ENCODE results near the gene BROX.
"Not testable (repeated sequence)": the region's sequence is repeated elsewhere in the genome, so short reads cannot be mapped to it uniquely, and the experiment has no call there.

Gene BROX

DNA sequence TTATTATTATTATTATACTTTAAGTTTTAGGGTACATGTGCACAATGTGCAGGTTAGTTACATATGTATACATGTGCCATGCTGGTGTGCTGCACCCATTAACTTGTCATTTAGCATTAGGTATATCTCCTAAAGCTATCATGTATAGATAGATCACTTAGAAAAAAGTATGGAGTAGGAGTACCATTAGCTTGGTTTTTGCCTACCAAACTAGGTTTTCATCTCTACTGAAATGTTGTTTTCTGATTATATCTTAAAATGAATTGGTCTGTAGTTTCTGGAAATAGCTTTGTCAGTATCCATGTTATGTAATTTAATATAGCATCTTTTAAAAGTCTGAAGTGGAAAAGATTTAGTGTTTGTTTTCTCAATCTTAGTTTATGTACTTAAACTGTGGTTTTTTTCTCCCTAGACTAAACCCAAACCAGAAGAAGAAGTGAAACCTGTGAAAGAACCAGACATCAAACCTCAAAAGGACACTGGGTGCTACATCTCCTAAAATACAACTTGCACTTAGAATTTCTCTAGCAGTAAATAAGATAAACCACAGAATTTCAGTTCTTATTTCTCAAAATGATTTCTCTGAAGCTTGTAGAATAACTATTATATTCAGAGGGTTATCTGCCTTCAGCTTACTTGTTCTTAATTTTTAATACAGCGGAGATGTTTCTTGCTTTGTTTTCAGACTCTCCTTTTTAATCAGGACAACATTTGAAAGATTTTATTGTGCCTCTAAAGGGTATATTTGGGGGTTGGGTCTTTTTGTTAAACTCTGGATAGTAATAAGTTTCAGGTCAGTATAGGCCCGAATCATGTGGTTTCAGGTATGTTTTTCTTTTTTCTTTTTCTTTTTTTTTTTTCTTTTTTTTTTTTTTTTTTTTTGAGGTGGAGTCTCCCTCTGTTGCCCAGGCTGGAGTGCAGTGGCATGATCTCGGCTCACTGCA is 20.1 kb downstream of the BROX start:
- no peak for DNase-seq (ENCODE audit: low read depth)

DNA sequence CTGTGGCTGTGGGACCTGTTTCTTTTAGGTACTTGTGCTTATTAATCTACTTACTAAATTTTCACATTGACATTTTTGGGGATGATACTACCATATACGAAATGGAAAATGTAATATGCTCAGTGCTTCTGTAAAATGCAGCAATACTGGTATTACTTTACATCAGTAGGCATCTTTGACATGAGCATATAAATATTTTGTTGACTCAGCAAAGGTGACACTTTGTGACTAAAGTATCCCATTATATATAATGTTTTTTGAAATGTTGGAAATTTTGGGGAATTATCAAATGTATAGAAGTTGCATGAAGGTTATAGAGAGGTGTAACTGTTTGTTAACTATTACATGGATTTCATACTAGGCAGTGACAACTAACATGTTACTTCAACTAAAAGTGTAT is 22.4 kb downstream of the BROX start:
- DNase-seq (ENCODE audit: low read depth) = no peak

DNA sequence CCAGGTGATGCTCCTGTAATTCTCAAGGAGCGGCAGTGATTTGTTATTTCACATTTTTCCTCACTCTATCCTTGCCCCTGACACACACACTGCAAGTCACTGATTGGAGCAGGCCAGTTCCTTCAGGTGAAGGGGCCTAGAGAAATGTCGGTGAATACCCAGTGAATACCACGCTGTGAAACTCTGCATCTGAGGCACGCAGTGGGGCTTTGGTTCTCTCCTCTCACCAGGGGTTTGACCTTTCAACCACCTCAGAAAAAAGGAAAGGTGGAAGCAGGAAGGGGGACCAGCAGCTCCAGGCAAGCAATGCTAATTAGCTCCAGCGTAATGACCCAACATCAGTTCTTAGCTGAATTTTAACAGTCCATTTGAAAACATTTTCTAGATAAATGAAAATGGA is 24.1 kb downstream of the BROX start:
- DNase-seq (ENCODE audit: low read depth) = no peak

- DNase-seq (ENCODE audit: low read depth) = no peak
Measured at GRCh38 chr1:222736972-222737371, 24.6 kb downstream of the BROX start, which contains the start of gene FAM177B. TSS of gene FAM177B (plus strand) at chr1:222737202. CDS start at chr1:222746546, 9,344 bp downstream.

DNA sequence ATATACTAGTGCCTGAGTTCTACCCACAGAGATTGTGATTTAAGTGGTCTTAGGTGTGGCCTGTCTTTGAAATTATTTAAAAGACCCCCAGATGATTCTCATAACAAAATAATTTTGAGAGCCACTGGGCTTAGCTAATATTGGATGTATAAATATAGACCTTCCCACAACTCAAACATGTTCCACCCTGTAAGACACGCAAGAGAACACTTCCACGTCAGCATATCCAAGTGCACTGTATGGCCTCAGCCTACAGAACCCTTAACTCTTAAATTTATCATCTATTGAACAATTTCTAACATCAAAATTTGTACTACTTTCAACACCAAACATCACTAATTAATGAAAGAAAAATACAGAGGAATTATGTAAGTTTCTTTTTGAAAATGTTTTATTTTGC is 27.1 kb downstream of the BROX start:
- no peak for DNase-seq (ENCODE audit: low read depth)

DNA sequence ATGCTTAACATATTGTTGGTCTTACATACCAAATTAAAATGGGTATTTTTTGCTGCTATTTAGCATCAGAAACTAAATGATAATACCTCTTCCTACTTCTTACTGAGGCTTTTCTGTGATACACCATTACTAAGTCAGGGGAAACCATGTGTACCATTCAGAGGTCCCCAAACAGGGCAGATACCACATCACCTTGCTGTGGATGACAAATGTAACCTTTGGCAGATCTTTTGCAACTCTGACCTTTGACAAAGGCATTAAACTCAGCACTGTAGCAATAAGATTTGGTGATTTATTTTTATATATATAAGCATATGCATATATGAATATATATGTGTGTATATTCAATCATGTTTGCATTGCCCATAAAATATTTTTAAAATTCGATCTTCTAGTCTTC is 27.6 kb downstream of the BROX start:
- no peak for DNase-seq (ENCODE audit: low read depth)

GRCh38 chr1:222741630-222742457 is 29.5 kb downstream of the BROX start:
- not testable (repeated sequence) for DNase-seq (ENCODE audit: low read depth)

DNA sequence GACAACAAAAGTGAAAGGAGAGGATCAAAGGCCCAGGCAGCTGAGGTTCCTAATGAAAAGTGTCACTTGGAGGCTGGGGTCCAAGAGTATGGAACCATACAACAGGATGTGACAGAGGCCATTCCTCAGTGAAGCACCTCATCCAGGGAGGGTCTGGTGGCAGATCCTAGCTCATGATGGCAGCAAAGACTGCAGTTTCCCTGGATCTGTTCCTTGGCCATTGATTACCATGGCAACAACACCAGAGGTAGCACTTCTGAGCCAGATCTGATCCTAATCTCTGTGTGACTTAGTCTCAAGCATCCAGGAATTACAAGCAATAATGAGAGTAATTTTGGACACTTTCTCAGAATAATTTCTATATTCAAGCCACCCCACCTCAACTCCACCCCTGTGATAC is 37.6 kb downstream of the BROX start:
- DNase-seq (ENCODE audit: low read depth) = no peak

DNA sequence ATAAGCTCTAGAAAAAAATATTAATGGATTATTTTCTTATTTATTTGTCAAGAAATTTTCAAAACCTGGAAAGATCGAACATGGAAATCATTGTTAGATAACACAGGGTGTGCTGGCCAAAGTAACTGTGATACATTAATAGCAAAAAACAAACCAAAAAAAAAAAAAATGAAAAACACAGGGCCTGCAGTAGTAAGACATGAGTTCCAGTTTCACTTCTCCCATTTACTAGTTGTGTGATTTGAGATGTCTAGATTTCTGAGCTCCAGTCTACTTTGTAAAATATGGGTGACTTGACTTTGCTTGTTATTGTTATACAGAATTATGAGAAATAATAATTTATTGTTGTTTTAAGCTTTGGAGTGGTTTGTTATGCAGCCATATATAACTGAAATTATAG is 38.3 kb downstream of the BROX start:
- DNase-seq (ENCODE audit: low read depth) = no peak

GRCh38 chr1:222751255-222751654 is 38.9 kb downstream of the BROX start:
- no peak for DNase-seq (ENCODE audit: low read depth)

DNA sequence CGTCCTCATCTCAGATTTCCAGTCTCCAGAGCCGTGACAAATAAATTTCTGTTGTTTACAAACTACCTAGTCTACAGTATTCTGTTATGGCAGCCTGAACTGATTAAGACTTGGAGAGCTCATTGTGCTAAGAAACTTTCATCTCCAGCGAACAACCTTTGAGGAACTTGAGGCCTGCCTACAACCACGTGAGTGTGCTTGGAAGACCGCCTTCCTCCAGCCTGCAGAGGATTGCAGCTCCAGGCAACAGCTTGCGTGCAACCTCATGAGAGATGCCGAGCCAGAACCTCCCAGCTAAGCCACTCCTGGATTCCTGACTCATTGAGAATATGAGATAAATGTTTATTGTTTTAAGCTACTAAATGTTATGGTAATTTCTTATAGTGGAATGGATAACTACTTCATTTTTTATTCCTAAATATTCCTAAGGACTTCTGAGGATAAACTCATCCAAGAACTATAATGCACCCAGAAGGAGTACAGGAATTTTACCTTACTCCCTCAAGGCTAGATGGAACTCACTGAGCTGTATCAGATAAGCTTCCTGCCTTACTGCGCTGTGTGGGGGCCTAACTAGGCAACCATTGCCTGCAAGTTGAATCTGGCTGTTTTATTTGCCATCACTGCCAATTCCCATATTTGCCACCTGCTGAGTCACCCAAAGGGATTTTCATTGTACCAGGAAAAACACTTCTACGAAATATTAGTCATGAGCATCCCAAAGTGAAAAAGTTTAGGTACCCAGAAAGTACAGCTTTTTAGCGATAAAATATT is 42.2 kb downstream of the BROX start:
- no peak for DNase-seq (ENCODE audit: low read depth)

DNA sequence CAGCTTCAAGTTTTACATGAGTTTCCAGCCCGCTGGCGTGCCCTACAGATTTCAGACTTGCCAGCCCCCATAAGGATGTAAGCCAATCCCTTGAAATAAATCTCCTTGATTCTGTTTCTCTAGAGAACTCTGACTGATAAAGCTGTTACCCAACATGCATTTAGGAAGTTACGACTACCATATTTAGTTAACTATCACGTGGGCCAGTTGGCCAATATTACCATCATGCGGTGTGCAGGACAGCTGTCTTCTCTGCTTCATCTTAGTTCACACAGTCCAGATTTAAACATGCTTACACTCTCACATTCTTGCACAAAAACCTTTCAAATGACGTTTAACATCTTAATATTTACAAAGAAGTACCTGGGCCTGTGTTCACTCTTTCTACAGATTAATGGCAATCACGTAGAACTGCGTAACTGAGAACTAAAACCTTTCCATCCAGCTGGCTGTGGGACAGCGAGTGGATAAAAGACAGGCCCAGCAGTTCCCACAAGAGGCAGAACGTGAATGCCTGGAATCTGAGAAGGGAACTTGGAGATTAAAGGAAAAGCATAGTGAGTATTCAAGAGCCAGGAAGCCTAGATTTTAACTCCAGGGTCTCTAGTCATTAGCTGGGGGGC is 45.4 kb downstream of the BROX start:
- DNase-seq (ENCODE audit: low read depth) = no peak

- no peak for DNase-seq (ENCODE audit: low read depth)
Measured at GRCh38 chr1:222759451-222760035, 47.2 kb downstream of the BROX start.

- DNase-seq (ENCODE audit: low read depth) = no peak
Measured at GRCh38 chr1:222761083-222761482, 48.7 kb downstream of the BROX start.

DNA sequence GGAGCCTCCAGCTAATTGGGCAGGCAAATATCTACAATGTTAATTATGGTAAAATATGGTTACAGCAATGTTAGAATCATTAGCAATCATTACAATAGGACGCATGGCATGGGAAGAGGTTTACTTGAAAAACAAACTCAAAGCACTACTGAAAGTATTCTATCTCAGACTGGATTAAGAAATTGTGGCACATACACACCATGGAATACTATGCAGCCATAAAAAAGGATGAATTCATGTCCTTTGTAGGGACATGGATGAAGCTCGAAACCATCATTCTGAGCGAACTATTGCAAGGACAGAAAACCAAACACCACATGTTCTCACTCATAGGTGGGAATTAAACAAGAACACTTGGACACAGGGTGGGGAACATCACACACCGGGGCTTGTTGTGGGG is 49.8 kb downstream of the BROX start:
- DNase-seq (ENCODE audit: low read depth) = not testable (repeated sequence)

- no peak for DNase-seq (ENCODE audit: low read depth)
Measured at GRCh38 chr1:222767152-222767571, 54.8 kb downstream of the BROX start.

- no peak for DNase-seq (ENCODE audit: low read depth)
Measured at GRCh38 chr1:222768592-222768991, 56.2 kb downstream of the BROX start.

DNA sequence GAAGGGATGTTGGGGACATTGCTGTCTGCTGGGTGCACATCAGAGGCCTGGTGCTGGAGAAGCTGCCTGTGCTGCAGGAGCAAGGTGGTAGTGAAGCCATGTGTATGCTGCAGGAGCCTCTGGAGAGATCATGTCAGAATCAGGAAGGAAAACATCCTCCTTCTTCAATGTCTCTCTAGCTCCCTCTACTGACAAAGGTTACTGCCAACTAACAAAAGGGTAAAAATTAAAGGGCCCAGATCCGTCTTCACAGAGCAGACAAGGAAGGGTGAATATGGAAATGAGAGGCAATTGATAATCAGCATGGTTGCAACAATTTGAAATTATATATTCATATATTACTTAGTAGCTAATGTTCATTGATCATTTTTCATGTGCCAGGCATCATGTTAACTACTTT is 56.8 kb downstream of the BROX start:
- DNase-seq (ENCODE audit: low read depth) = no peak

DNA sequence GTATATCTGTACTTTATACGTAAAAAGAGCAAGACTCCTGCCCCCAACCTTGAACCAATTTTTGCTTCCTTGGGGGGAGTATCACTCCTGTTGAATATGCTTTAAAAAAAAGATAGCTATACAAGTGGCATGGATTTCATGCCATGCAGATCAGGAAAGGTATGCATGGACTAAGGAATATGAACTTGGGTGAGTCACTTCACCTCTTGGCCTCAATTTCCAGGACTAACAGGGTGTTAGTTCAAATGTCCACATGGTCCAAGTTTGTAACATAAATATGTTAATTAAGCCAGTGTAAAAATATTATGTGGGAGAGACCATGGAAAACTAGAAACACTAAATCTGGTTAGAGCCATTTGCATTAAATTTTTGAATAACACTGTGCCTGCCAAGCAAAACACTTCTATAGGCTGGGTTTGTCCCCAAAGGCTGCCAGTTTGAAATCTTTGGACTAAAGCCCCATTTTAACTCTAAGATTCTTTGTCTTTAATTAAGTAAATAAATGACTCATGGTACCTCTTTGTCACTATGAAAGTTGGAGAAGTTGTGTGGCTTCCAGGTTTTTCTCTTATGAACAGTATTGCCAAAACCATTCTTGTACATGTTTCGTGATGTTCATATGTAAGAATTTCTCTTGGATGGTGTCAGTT is 57.7 kb downstream of the BROX start:
- DNase-seq (ENCODE audit: low read depth) = no peak

DNA sequence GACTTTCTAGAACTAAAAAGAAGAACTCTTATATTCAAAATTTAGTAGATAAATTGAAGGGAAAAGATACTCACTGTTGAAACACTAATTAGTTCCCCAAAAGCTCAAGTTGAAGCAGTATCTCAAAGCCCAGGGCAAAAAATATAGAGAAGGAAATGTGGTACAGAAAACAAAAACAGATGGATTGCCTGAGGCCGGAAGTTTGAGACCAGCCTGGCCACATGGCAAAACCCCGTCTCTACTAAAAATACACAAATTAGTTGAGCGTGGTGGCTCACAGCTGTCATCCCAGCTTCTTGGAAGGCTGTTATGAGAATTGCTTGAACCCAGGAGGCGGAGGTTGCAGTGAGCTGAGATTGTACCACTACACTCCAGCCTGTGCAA is 60.6 kb downstream of the BROX start:
- DNase-seq (ENCODE audit: low read depth) = no peak

- no peak for DNase-seq (ENCODE audit: low read depth)
Measured at GRCh38 chr1:222777463-222777862, 65.1 kb downstream of the BROX start.

Data from activated T-cell treated with anti-CD3 and anti-CD28 coated beads for 24 hours (primary cell).